WTC11 (cell line): ENCODE measurements around the gene SH3PXD2A. TPM values are rescaled to one million over a fixed set of nuclear protein-coding genes. Genes with fewer than 3 reads are reported as not detected.

ENCODE experiments used
- ATAC-seq: fragments of 200-7000 bp; cut with Tn5 transposase; 2 replicates; pipeline ENCODE4 v1.10.0; 2021; ENCODE audit warnings: mild to moderate bottlenecking, moderate library complexity
- Bru-seq: library from RNA; stranded (reverse); fragments of 400-500 nt; gene quantifications from one replicate; lab custom pipeline; 2021; lab: Mats Ljungman, UMichigan
- CTCF ChIA-PET: fragments of 300-600 bp; sonication (Branson Sonifier 250); formaldehyde crosslinking; loops from one replicate; lab custom pipeline; 2021; ENCODE audit warnings: antibody characterized with exemption; lab: Charles Lee
- POLR2A ChIA-PET: fragments of 350-600 bp; sonication (Branson Sonifier 250); formaldehyde crosslinking; loops from one replicate; lab custom pipeline; 2021; ENCODE audit warnings: antibody characterized with exemption; lab: Charles Lee
- DNase-seq: peaks from one replicate; pipeline ENCODE4 v3.0.0; 2021; ENCODE audit warnings: low spot score
- H3K27ac Mint-ChIP-seq: 2 replicates; pipeline ENCODE4 v1.8.0; 2021; ENCODE audit warnings: mixed read lengths
- H3K27me3 Mint-ChIP-seq: 2 replicates; pipeline ENCODE4 v1.8.0; 2021; ENCODE audit warnings: low read depth, mild to moderate bottlenecking, moderate library complexity, mixed read lengths
- H3K36me3 Mint-ChIP-seq: 2 replicates; pipeline ENCODE4 v1.8.0; 2021; ENCODE audit warnings: mixed read lengths
- H3K4me1 Mint-ChIP-seq: 2 replicates; pipeline ENCODE4 v1.8.0; 2022; ENCODE audit warnings: mixed read lengths
- H3K4me3 Mint-ChIP-seq: 2 replicates; pipeline ENCODE4 v1.8.0; 2021; ENCODE audit warnings: mild to moderate bottlenecking, moderate library complexity, mixed read lengths
- H3K9me3 Mint-ChIP-seq: 2 replicates; pipeline ENCODE4 v1.8.0; 2021; ENCODE audit warnings: mixed read lengths
- CBFB ChIP-seq: sonication (generic); formaldehyde crosslinking; IDR thresholded peaks from 2 replicates; pipeline ENCODE4 v1.8.1; 2022; ENCODE audit warnings: mild to moderate bottlenecking, low read depth, missing genetic modification reagents
- ELF4 ChIP-seq: sonication (generic); formaldehyde crosslinking; IDR thresholded peaks from 2 replicates; pipeline ENCODE4 v1.8.1; 2022; ENCODE audit warnings: low read depth, mild to moderate bottlenecking, moderate library complexity, missing genetic modification reagents
- FOXJ3 ChIP-seq: sonication (generic); formaldehyde crosslinking; IDR thresholded peaks from 2 replicates; pipeline ENCODE4 v1.9.0; 2021; ENCODE audit warnings: missing genetic modification reagents, mild to moderate bottlenecking, borderline replicate concordance
- GTF2I ChIP-seq: fragments of 250-450 bp; sonication (Bioruptor Pico); conservative IDR thresholded peaks from 2 replicates; pipeline ENCODE4 v1.4.0; 2021; ENCODE audit warnings: mild to moderate bottlenecking
- KAT7 ChIP-seq: sonication (generic); formaldehyde crosslinking; IDR thresholded peaks from 2 replicates; pipeline ENCODE4 v1.8.1; 2023; ENCODE audit warnings: missing genetic modification reagents, mild to moderate bottlenecking, borderline replicate concordance
- RORB ChIP-seq: fragments of 250-450 bp; sonication (Bioruptor Pico); IDR thresholded peaks from 2 replicates; pipeline ENCODE4 v1.9.0; 2021; ENCODE audit warnings: mild to moderate bottlenecking
- TEAD1 ChIP-seq: sonication (generic); formaldehyde crosslinking; IDR thresholded peaks from 2 replicates; pipeline ENCODE4 v1.8.0; 2022; ENCODE audit warnings: mild to moderate bottlenecking, missing genetic modification reagents
- ZBTB21 ChIP-seq: sonication (generic); formaldehyde crosslinking; IDR thresholded peaks from 2 replicates; pipeline ENCODE4 v1.8.1; 2023; ENCODE audit warnings: mild to moderate bottlenecking, missing genetic modification reagents, borderline replicate concordance
- ZNF219 ChIP-seq: sonication (generic); formaldehyde crosslinking; IDR thresholded peaks from 2 replicates; pipeline ENCODE4 v1.8.0; 2023; ENCODE audit warnings: missing genetic modification reagents, mild to moderate bottlenecking, borderline replicate concordance
- ZNF423 ChIP-seq: fragments of 250-450 bp; sonication (Bioruptor Pico); IDR thresholded peaks from 2 replicates; pipeline ENCODE4 v2.1.2; 2022; ENCODE audit warnings: mild to moderate bottlenecking, moderate library complexity
- long read RNA-seq, 3 experiments: library from RNA in 1 of 3; library from capped mRNA in 1 of 3; library from polyadenylated mRNA in 1 of 3; unstranded in 2 of 3; stranded (forward) in 1 of 3; transcript quantifications; one replicate each; pipeline ENCODE4 v2.0.0, GENCODE V29; 2021
- total RNA-seq: library from RNA; stranded (reverse); gene quantifications from 3 replicates; pipeline ENCODE4 v1.2.3, GENCODE V29; 2021
- TF ChIP-seq, protein P1 (sequence below): sonication (generic); formaldehyde crosslinking; IDR thresholded peaks from 2 replicates; pipeline ENCODE4 v1.8.1; 2022; ENCODE audit warnings: mild to moderate bottlenecking, moderate library complexity, missing genetic modification reagents
- TF ChIP-seq, protein P2 (sequence below): sonication (generic); formaldehyde crosslinking; IDR thresholded peaks from 2 replicates; pipeline ENCODE4 v1.8.0; 2023; ENCODE audit warnings: missing genetic modification reagents
- TF ChIP-seq, protein P3 (sequence below): sonication (generic); formaldehyde crosslinking; IDR thresholded peaks from 2 replicates; pipeline ENCODE4 v1.8.0; 2023; ENCODE audit warnings: missing genetic modification reagents, mild to moderate bottlenecking, borderline replicate concordance
- TF ChIP-seq, protein P4 (sequence below): fragments of 250-450 bp; sonication (Bioruptor Pico); IDR thresholded peaks from 2 replicates; pipeline ENCODE4 v1.9.0; 2021; ENCODE audit warnings: mild to moderate bottlenecking
- TF ChIP-seq, protein P5 (sequence below): fragments of 250-450 bp; sonication (Bioruptor Pico); conservative IDR thresholded peaks from 2 replicates; pipeline ENCODE4 v1.9.0; 2021; ENCODE audit warnings: mild to moderate bottlenecking
- TF ChIP-seq, protein P6 (sequence below): sonication (generic); formaldehyde crosslinking; IDR thresholded peaks from 2 replicates; pipeline ENCODE4 v1.8.1; 2022; ENCODE audit warnings: low read depth, missing genetic modification reagents, borderline replicate concordance

SH3PXD2A gene, protein sequence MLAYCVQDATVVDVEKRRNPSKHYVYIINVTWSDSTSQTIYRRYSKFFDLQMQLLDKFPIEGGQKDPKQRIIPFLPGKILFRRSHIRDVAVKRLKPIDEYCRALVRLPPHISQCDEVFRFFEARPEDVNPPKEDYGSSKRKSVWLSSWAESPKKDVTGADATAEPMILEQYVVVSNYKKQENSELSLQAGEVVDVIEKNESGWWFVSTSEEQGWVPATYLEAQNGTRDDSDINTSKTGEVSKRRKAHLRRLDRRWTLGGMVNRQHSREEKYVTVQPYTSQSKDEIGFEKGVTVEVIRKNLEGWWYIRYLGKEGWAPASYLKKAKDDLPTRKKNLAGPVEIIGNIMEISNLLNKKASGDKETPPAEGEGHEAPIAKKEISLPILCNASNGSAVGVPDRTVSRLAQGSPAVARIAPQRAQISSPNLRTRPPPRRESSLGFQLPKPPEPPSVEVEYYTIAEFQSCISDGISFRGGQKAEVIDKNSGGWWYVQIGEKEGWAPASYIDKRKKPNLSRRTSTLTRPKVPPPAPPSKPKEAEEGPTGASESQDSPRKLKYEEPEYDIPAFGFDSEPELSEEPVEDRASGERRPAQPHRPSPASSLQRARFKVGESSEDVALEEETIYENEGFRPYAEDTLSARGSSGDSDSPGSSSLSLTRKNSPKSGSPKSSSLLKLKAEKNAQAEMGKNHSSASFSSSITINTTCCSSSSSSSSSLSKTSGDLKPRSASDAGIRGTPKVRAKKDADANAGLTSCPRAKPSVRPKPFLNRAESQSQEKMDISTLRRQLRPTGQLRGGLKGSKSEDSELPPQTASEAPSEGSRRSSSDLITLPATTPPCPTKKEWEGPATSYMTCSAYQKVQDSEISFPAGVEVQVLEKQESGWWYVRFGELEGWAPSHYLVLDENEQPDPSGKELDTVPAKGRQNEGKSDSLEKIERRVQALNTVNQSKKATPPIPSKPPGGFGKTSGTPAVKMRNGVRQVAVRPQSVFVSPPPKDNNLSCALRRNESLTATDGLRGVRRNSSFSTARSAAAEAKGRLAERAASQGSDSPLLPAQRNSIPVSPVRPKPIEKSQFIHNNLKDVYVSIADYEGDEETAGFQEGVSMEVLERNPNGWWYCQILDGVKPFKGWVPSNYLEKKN
- 15.7 to 17.9 TPM (median 17.4 TPM) in 3 replicates for total RNA-seq
- Bru-seq, nascent RNA, result percentile 48 among the genes with signal in this experiment
- long read RNA-seq, experiment 1, partial matches to known transcripts, result 4 of 30 reads
- long read RNA-seq, experiment 1, other reads (novel, unspliced or antisense), result 26 of 30 reads
- long read RNA-seq, experiment 2, partial matches to known transcripts, result 4 of 24 reads
- long read RNA-seq, experiment 2, other reads (novel, unspliced or antisense), result 20 of 24 reads
- long read RNA-seq, experiment 3, partial matches to known transcripts, result 0 of 2 reads
- long read RNA-seq, experiment 3, other reads (novel, unspliced or antisense), result 2 of 2 reads

DNA sequence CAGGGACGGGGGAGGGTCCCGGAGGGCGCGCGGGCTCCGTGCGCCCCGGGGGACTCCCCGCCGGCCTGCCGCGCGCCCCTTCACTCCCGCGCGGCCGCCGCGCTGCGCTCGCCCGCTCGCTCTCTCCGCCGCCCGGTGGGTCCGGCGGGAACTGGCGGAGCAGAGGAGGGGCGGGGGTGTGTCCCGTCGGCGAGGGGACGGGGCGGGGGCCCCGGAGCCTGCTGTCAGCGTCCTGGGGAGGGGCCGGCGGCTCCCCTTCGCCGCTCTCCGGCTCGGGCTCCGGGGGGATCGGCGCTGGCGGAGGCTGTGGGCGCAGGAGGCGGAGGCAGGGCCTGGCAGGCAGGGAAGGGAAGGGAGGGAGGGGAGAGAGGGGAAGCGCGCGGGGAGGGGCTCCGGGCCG is at the start of gene SH3PXD2A:
TSS of gene SH3PXD2A (minus strand) at position 153 of the 400 bp plus-strand sequence. CDS start 310 bp downstream, outside the sequence.
- ChIA-PET CTCF (interaction anchor here (0.6 to 6.4 kb wide), 28 partner anchors 7 to 257 kb away, joined by 3 to 64 read pairs (median 5); no protein-coding TSS in a partner anchor), POLR2A (no interaction called here)
- Mint-ChIP-seq H3K27ac (no peak within 1 kb of the TSS), H3K36me3 (no peaks in the 10 kb centered on the region), H3K9me3 (no peaks in the 10 kb centered on the region), H3K4me1 (peaks cover 22% of the 10 kb centered on the region), H3K4me3 (peak within 1 kb of the TSS; percentile 84), H3K27me3 (peaks cover 43% of the 10 kb centered on the region)
- DNase-seq (peak; percentile 48), ATAC-seq (peak; percentile 22)
- TF ChIP-seq ZNF423 (peak; percentile 33; the same call in 1 of the 2 replicates), ZNF219 (CRISPR knock-in tag) (no peak), ZBTB21 (CRISPR knock-in tag) (no peak), GTF2I (CRISPR knock-in tag) (no peak)
- TF ChIP-seq, protein P1, sequence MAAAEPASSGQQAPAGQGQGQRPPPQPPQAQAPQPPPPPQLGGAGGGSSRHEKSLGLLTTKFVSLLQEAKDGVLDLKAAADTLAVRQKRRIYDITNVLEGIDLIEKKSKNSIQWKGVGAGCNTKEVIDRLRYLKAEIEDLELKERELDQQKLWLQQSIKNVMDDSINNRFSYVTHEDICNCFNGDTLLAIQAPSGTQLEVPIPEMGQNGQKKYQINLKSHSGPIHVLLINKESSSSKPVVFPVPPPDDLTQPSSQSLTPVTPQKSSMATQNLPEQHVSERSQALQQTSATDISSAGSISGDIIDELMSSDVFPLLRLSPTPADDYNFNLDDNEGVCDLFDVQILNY, result peak; percentile 26; the same call in 1 of the 2 replicates

DNA sequence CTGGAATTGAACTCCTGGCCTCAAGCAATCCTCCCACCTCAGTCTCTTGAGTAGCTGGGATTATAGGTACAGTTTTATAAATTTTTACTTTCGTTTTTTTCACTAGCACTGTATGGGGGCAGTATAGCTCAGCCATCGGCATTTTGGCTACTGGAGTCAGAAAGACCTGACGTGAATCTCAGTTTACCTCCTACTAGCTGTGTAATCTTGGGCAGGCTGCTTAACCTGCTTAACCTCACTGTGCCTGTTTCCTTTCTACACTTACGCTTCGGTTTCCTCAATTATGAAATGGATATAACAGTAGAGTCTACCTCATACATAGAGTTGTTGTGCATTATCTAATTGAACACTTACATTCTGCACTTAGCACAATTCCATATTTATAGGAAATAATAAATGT is 45.9 kb upstream of the SH3PXD2A start:
- no peak for ATAC-seq
- TF ChIP-seq ZBTB21 (CRISPR knock-in tag) (no peak), KAT7 (CRISPR knock-in tag) (no peak), ELF4 (CRISPR knock-in tag) (no peak), TEAD1 (CRISPR knock-in tag) (no peak), RORB (CRISPR knock-in tag) (no peak), FOXJ3 (CRISPR knock-in tag) (no peak), CBFB (CRISPR knock-in tag) (no peak)
- TF ChIP-seq, protein P2, sequence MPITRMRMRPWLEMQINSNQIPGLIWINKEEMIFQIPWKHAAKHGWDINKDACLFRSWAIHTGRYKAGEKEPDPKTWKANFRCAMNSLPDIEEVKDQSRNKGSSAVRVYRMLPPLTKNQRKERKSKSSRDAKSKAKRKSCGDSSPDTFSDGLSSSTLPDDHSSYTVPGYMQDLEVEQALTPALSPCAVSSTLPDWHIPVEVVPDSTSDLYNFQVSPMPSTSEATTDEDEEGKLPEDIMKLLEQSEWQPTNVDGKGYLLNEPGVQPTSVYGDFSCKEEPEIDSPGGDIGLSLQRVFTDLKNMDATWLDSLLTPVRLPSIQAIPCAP, result no peak
- TF ChIP-seq, protein P3, sequence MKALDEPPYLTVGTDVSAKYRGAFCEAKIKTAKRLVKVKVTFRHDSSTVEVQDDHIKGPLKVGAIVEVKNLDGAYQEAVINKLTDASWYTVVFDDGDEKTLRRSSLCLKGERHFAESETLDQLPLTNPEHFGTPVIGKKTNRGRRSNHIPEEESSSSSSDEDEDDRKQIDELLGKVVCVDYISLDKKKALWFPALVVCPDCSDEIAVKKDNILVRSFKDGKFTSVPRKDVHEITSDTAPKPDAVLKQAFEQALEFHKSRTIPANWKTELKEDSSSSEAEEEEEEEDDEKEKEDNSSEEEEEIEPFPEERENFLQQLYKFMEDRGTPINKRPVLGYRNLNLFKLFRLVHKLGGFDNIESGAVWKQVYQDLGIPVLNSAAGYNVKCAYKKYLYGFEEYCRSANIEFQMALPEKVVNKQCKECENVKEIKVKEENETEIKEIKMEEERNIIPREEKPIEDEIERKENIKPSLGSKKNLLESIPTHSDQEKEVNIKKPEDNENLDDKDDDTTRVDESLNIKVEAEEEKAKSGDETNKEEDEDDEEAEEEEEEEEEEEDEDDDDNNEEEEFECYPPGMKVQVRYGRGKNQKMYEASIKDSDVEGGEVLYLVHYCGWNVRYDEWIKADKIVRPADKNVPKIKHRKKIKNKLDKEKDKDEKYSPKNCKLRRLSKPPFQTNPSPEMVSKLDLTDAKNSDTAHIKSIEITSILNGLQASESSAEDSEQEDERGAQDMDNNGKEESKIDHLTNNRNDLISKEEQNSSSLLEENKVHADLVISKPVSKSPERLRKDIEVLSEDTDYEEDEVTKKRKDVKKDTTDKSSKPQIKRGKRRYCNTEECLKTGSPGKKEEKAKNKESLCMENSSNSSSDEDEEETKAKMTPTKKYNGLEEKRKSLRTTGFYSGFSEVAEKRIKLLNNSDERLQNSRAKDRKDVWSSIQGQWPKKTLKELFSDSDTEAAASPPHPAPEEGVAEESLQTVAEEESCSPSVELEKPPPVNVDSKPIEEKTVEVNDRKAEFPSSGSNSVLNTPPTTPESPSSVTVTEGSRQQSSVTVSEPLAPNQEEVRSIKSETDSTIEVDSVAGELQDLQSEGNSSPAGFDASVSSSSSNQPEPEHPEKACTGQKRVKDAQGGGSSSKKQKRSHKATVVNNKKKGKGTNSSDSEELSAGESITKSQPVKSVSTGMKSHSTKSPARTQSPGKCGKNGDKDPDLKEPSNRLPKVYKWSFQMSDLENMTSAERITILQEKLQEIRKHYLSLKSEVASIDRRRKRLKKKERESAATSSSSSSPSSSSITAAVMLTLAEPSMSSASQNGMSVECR (CRISPR knock-in tag), result no peak
- TF ChIP-seq, protein P4, sequence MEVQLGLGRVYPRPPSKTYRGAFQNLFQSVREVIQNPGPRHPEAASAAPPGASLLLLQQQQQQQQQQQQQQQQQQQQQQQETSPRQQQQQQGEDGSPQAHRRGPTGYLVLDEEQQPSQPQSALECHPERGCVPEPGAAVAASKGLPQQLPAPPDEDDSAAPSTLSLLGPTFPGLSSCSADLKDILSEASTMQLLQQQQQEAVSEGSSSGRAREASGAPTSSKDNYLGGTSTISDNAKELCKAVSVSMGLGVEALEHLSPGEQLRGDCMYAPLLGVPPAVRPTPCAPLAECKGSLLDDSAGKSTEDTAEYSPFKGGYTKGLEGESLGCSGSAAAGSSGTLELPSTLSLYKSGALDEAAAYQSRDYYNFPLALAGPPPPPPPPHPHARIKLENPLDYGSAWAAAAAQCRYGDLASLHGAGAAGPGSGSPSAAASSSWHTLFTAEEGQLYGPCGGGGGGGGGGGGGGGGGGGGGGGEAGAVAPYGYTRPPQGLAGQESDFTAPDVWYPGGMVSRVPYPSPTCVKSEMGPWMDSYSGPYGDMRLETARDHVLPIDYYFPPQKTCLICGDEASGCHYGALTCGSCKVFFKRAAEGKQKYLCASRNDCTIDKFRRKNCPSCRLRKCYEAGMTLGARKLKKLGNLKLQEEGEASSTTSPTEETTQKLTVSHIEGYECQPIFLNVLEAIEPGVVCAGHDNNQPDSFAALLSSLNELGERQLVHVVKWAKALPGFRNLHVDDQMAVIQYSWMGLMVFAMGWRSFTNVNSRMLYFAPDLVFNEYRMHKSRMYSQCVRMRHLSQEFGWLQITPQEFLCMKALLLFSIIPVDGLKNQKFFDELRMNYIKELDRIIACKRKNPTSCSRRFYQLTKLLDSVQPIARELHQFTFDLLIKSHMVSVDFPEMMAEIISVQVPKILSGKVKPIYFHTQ (CRISPR knock-in tag), result no peak
- TF ChIP-seq, protein P5, sequence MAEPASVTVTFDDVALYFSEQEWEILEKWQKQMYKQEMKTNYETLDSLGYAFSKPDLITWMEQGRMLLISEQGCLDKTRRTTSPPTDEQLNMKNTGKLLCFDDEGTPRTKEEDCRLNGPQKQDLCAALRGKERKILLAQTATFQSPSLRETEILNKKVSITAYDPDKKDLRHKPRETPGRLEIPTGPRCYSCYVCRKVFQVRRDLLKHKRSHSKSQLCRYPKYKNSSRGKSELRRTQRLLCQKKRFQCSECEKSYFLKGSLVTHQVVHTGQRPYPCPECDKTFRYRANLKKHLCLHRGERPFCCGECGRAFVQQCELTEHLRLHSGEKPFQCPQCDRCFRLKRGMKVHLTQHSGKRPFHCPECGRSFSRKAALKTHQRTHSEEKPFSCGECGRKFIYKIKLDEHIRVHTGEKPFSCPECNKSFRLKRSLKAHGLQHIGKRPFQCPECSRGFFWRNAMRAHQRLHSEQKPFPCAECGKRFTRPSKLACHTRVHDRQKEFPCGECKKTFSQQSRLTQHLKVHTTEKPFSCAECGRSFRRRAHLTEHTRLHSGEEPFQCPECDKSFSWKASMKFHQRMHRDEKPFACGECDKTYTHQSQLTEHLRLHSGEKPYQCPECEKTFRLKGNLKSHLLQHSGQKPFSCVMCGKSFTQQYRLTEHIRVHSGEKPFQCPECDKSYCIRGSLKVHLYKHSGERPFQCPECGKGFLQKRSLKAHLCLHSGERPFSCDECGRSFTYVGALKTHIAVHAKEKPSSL (CRISPR knock-in tag), result no peak
- TF ChIP-seq, protein P6, sequence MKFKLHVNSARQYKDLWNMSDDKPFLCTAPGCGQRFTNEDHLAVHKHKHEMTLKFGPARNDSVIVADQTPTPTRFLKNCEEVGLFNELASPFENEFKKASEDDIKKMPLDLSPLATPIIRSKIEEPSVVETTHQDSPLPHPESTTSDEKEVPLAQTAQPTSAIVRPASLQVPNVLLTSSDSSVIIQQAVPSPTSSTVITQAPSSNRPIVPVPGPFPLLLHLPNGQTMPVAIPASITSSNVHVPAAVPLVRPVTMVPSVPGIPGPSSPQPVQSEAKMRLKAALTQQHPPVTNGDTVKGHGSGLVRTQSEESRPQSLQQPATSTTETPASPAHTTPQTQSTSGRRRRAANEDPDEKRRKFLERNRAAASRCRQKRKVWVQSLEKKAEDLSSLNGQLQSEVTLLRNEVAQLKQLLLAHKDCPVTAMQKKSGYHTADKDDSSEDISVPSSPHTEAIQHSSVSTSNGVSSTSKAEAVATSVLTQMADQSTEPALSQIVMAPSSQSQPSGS (CRISPR knock-in tag), result no peak
- H3K4me3 Mint-ChIP-seq, result no peak overlapping the region
- no peaks in the 10 kb centered on the region for H3K9me3 Mint-ChIP-seq
- peaks cover 4% of the 10 kb centered on the region; the same call in 1 of the 2 replicates for H3K4me1 Mint-ChIP-seq
- no peak for DNase-seq
- ChIA-PET POLR2A (no interaction called here), CTCF (interaction anchor here (1.7 to 2.1 kb wide), 3 partner anchors 13 to 127 kb away, joined by 4 to 7 read pairs (median 5); no protein-coding TSS in a partner anchor)
- H3K36me3 Mint-ChIP-seq, result peaks cover 9% of the 10 kb centered on the region
- no peak overlapping the region for H3K27ac Mint-ChIP-seq
- no peaks in the 10 kb centered on the region for H3K27me3 Mint-ChIP-seq
